HL-60 (cell line): ENCODE measurements around the gene FHIT.
"Not testable (repeated sequence)": the region's sequence is repeated elsewhere in the genome, so short reads cannot be mapped to it uniquely, and the experiment has no call there.

Experiments used
- DNase-seq, 2 experiments: peaks; one replicate each; pipeline ENCODE4 v3.0.0-alpha.2; 2010 to 2020; ENCODE audit warnings: low read depth in 1 of 2, low spot score in 1 of 2
- H3K27ac ChIP-seq: fragments of 250-450 bp; sonication (Bioruptor Pico); replicated peaks from 2 replicates; pipeline ENCODE4 v1.5.1; 2020; ENCODE audit warnings: mild to moderate bottlenecking, moderate library complexity
- H3K27me3 ChIP-seq: fragments of 250-450 bp; sonication (Bioruptor Pico); 2 replicates; pipeline ENCODE4 v1.5.1; 2021; ENCODE audit warnings: mild to moderate bottlenecking, moderate library complexity; ENCODE audit not compliant: insufficient read depth, poor library complexity, severe bottlenecking
- H3K4me3 ChIP-seq: replicated peaks from 2 replicates; pipeline ENCODE4 v1.5.1; 2011; ENCODE audit warnings: mild to moderate bottlenecking, control low read depth, low read length; ENCODE audit not compliant: insufficient read depth
- CTCF ChIP-seq: IDR thresholded peaks from one replicate; pipeline ENCODE4 v1.5.1; 2011; ENCODE audit warnings: low read length, control low read depth, inconsistent platforms; ENCODE audit not compliant: insufficient read depth
- GABPA ChIP-seq: IDR thresholded peaks from 2 replicates; pipeline ENCODE4 v1.6.1; 2012; ENCODE audit warnings: low read depth
- POLR2AphosphoS5 ChIP-seq: IDR thresholded peaks from 2 replicates; pipeline ENCODE4 v1.6.1; 2012; ENCODE audit warnings: low read depth
- REST ChIP-seq: IDR thresholded peaks from 2 replicates; pipeline ENCODE4 v1.6.1; 2012; ENCODE audit warnings: low read depth; ENCODE audit not compliant: insufficient replicate concordance
- SPI1 ChIP-seq: IDR thresholded peaks from 2 replicates; pipeline ENCODE4 v1.6.1; 2012; ENCODE audit warnings: low read depth, mild to moderate bottlenecking, borderline replicate concordance

The FHIT gene

GRCh38 chr3:61030469-61031035, 220.7 kb downstream of the FHIT start:
- no peak overlapping the region for H3K4me3 ChIP-seq
- no peaks in the 10 kb centered on the region for H3K27me3 ChIP-seq
- H3K27ac ChIP-seq = no peak overlapping the region
- no peak for DNase-seq
- TF ChIP-seq GABPA (no peak), REST (no peak), SPI1 (no peak), CTCF (no peak), POLR2AphosphoS5 (no peak)

- Histone ChIP-seq H3K4me3 (no peak overlapping the region), H3K27ac (no peak overlapping the region), H3K27me3 (no peaks in the 10 kb centered on the region)
- DNase-seq = no peak
- TF ChIP-seq POLR2AphosphoS5 (no peak), REST (no peak), GABPA (no peak), CTCF (no peak), SPI1 (no peak)
Observed at GRCh38 chr3:61029194-61029593, 222.1 kb downstream of the FHIT start.

- no peak overlapping the region for H3K4me3 ChIP-seq
- TF ChIP-seq GABPA = no peak
- no peak for TF ChIP-seq CTCF
- no peak for TF ChIP-seq POLR2AphosphoS5
- TF ChIP-seq SPI1 = no peak
- no peak for TF ChIP-seq REST
- H3K27me3 ChIP-seq = no peaks in the 10 kb centered on the region
- H3K27ac ChIP-seq = no peak overlapping the region
- DNase-seq = no peak
Observed at GRCh38 chr3:61018807-61019206, 232.4 kb downstream of the FHIT start.

GRCh38 chr3:61017028-61017427, 234.2 kb downstream of the FHIT start:
- not testable (repeated sequence) for DNase-seq, H3K4me3 ChIP-seq, H3K27ac ChIP-seq, H3K27me3 ChIP-seq
